ENCODE results near the gene ERF. TPM values are rescaled to one million over a fixed set of nuclear protein-coding genes. Genes with fewer than 3 reads are reported as not detected.

The ERF gene
- total and polyA plus RNA-seq, 2 donors (not counting 3 experiments of a cell fraction or from before 2014, with no cell fraction given): 102 to 117 TPM

GRCh38 chr19:42248270-42249148, 6.4 kb downstream of the ERF start:
- TF ChIP-seq FOS (IDR thresholded peaks at IDR 0.05; ENCODE audit: borderline replicate concordance, insufficient read depth, low read length) (no peak), MYC (IDR thresholded peaks at IDR 0.05; ENCODE audit: low read depth, low read length) (no peak), CTCF (IDR thresholded peaks at IDR 0.05; ENCODE audit: extremely low read depth in 1 of 2, insufficient read depth in 1 of 2, low read depth in 1 of 2, low read length in 2 of 2) (no peak), POLR2A (IDR thresholded peaks at IDR 0.05; ENCODE audit: low read depth, low read length) (no peak), MAX (IDR thresholded peaks at IDR 0.05; ENCODE audit: insufficient read depth, insufficient read length) (no peak), JUN (IDR thresholded peaks at IDR 0.05; ENCODE audit: borderline replicate concordance, insufficient read depth, insufficient read length, low read depth) (no peak), POLR2AphosphoS5 (IDR thresholded peaks at IDR 0.05; ENCODE audit: insufficient read depth, low read depth, low read length) (no peak), EZH2 (IDR thresholded peaks at IDR 0.05; ENCODE audit: borderline replicate concordance, low read depth, low read length, severe bottlenecking) (no peak), GATA2 (IDR thresholded peaks at IDR 0.05; ENCODE audit: insufficient read depth, insufficient read length, low read depth, low read length) (no peak)
- H3K79me2 ChIP-seq (ENCODE audit: control insufficient read depth, insufficient read depth, low read length): peaks cover 42% of the 10 kb centered on the region
- H3K27me3 ChIP-seq (ENCODE audit: control insufficient read depth in 2 of 2, insufficient read depth in 2 of 2, low read length in 2 of 2): no peaks in the 10 kb centered on the region
- ChIA-PET POLR2A (interaction anchor here (1.1 kb wide), 2 partner anchors 31 to 33 kb away, joined by 3 to 9 read pairs; no protein-coding TSS in a partner anchor), CTCF (interaction anchor here (11.8 kb wide), 1 partner anchor 31 kb away, joined by 365 read pairs; no protein-coding TSS in a partner anchor)
- FAIRE-seq: no peak
- no peaks in the 10 kb centered on the region for H3K9me3 ChIP-seq (replicated peaks; ENCODE audit: control insufficient read depth, insufficient read depth, low read length)
- no peak overlapping the region for H3K4me2 ChIP-seq (ENCODE audit: insufficient read depth, low read length)
- H3K36me3 ChIP-seq (ENCODE audit: control insufficient read depth in 2 of 2, extremely low read depth in 1 of 2, insufficient read depth in 2 of 2, low read length in 2 of 2): peaks cover 7 to 27% of the 10 kb centered on the region in 2 experiments
- no peaks in the 10 kb centered on the region for H3K9me1 ChIP-seq (replicated peaks; ENCODE audit: control insufficient read depth, extremely low read depth, insufficient read depth, low read length)
- peaks cover 45% of the 10 kb centered on the region for H3K4me1 ChIP-seq (ENCODE audit: control insufficient read depth, extremely low read depth, insufficient read depth, low read length)
- no peaks in the 10 kb centered on the region for H4K20me1 ChIP-seq (replicated peaks; ENCODE audit: control insufficient read depth, extremely low read depth, insufficient read depth, low read length)
- DNase-seq (ENCODE audit: low read depth, low spot score): no peak
- no peak overlapping the region for H2AFZ ChIP-seq (ENCODE audit: low read depth, low read length)
- H3K9ac ChIP-seq (replicated peaks; ENCODE audit: extremely low read depth, insufficient read depth, low read length): no peak overlapping the region
- dilution Hi-C loops (cut with MboI; ENCODE audit: extremely low pct_ligation_motif_present, low sequenced_read_pairs): no loop called here
- no peak overlapping the region for H3K4me3 ChIP-seq (replicated peaks in 1 of 3; ENCODE audit: insufficient read depth in 1 of 3, low read depth in 1 of 3, low read length in 3 of 3)
- intact Hi-C loops (cut with micrococcal nuclease): no loop called here
- no peak overlapping the region for H3K27ac ChIP-seq (ENCODE audit: insufficient read depth, low read depth, low read length)
- no TSS peak for BruUV-seq (replicated peaks)
